ENCODE measurements around the gene OR51L1.
"Not testable (repeated sequence)": the region's sequence is repeated elsewhere in the genome, so short reads cannot be mapped to it uniquely, and the experiment has no call there.

OR51L1 gene, protein sequence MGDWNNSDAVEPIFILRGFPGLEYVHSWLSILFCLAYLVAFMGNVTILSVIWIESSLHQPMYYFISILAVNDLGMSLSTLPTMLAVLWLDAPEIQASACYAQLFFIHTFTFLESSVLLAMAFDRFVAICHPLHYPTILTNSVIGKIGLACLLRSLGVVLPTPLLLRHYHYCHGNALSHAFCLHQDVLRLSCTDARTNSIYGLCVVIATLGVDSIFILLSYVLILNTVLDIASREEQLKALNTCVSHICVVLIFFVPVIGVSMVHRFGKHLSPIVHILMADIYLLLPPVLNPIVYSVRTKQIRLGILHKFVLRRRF

DNA sequence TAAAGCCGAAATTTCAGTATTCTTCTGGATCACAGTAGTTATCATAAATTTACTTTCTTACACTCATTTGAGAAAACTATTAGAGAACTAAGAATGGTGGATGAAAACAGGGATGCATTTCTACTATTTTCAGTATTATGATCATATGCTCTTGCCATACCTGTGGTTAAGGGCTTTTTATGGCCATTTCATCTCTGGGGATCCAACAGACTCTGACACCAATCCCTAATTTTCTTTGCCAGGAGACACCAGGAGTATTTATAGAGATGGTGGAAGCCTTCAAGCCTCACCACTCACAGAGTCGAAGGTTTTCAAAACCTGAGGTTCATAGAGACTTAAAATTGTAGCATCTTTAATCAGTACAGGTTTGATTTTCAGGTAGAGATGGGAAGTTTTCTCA, at the start of gene OR51L1:
OR51L1 (plus strand) TSS at position 301 of the 400 bp plus-strand sequence. CDS start 4,132 bp downstream, outside the sequence.
- no peaks in the 10 kb centered on the region for H3K4me1 ChIP-seq (ENCODE audit: control insufficient read depth, insufficient read depth, low read length)
- no peak within 1 kb of the TSS for H3K9ac ChIP-seq (ENCODE audit: low read depth, low read length)
- H3K36me3 ChIP-seq (ENCODE audit: control insufficient read depth, insufficient read depth, low read length) = no peaks in the 10 kb centered on the region
- no peaks in the 10 kb centered on the region for H3K27me3 ChIP-seq (ENCODE audit: control insufficient read depth, insufficient read depth, low read length)
- no peaks in the 10 kb centered on the region for H3K9me3 ChIP-seq (ENCODE audit: control insufficient read depth, insufficient read depth, low read length)
- H3K4me3 ChIP-seq (ENCODE audit: low read depth, low read length) = no peak within 1 kb of the TSS

DNA sequence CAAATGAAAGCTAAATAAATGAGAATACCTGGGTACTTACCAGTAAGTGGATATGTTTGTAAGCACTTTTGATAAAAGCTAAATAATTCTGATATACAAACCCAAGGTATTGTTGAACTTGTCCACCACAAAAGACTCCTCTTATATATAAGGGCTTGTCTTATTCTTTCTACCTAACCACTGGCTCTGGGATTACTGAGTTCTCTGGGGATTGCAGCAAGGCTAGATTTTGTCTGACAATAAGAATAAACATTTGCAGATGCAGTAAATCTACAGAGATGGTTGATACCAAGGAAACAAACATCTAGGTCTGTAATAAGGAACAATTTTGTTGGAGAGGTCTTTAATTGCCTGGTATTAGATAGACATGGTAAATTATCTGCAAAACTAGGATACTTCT, 47.1 kb upstream of the OR51L1 start, which contains the start of gene OR51A4:
OR51A4 (minus strand) TSS at position 101 of the 400 bp plus-strand sequence. CDS start 505 bp downstream, outside the sequence.
- Histone ChIP-seq H3K4me1 (ENCODE audit: control insufficient read depth, insufficient read depth, low read length) (no peaks in the 10 kb centered on the region), H3K36me3 (ENCODE audit: control insufficient read depth, insufficient read depth, low read length) (no peaks in the 10 kb centered on the region), H3K9ac (ENCODE audit: low read depth, low read length) (no peak within 1 kb of the TSS), H3K9me3 (ENCODE audit: control insufficient read depth, insufficient read depth, low read length) (no peaks in the 10 kb centered on the region), H3K4me3 (ENCODE audit: low read depth, low read length) (no peak within 1 kb of the TSS), H3K27me3 (ENCODE audit: control insufficient read depth, insufficient read depth, low read length) (no peaks in the 10 kb centered on the region)

DNA sequence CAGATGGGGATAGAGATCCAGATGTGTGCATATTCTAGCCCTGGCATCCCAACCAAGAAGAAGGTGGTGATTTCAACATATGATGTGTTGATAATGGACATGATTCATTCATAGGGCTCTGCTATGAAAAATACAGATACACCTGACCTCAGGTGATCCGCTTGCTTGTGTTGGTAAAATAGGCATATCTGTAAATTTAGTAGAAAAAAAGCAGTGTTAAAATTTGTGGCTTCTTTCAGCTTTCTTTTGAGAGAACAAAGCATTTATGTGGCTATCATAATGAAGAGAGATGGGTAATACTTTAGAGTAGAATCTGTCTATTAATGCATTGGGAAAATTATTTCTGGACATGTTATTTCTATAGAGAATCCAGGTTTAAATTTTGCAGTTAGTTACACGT, 39.0 kb upstream of the OR51L1 start, which contains the start of gene OR51A2:
OR51A2 (minus strand) TSS at position 101 of the 400 bp plus-strand sequence; CDS start at position 101, 0 bp downstream.
- H3K4me1 ChIP-seq (ENCODE audit: control insufficient read depth, insufficient read depth, low read length); H3K27me3 ChIP-seq (ENCODE audit: control insufficient read depth, insufficient read depth, low read length); H3K9ac ChIP-seq (ENCODE audit: low read depth, low read length); H3K36me3 ChIP-seq (ENCODE audit: control insufficient read depth, insufficient read depth, low read length); H3K4me3 ChIP-seq (ENCODE audit: low read depth, low read length); H3K9me3 ChIP-seq (ENCODE audit: control insufficient read depth, insufficient read depth, low read length): not testable (repeated sequence)

DNA sequence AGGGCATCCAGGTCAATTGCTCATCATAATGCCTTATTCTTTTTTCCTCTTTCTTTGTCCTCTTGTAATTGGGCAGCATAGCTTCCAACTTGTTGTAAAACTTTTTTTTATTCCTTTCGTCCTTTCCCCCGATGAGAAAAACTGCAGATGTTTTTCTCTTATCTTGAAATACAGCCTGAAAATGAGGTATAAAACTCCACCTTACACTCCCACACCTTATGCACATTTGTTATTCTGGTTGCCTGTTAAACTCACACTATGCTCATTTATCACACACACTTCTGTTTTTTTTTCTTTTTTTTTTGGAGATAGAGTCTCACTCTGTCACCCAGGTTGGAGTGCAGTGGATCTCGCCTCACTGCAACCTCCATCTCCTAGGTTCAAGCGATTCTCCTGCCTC, 37.3 kb upstream of the OR51L1 start:
- Histone ChIP-seq H3K36me3 (ENCODE audit: control insufficient read depth, insufficient read depth, low read length) (no peaks in the 10 kb centered on the region), H3K9ac (ENCODE audit: low read depth, low read length) (no peak overlapping the region), H3K9me3 (ENCODE audit: control insufficient read depth, insufficient read depth, low read length) (no peaks in the 10 kb centered on the region), H3K4me3 (ENCODE audit: low read depth, low read length) (no peak overlapping the region), H3K27me3 (ENCODE audit: control insufficient read depth, insufficient read depth, low read length) (no peaks in the 10 kb centered on the region), H3K4me1 (ENCODE audit: control insufficient read depth, insufficient read depth, low read length) (no peaks in the 10 kb centered on the region)

DNA sequence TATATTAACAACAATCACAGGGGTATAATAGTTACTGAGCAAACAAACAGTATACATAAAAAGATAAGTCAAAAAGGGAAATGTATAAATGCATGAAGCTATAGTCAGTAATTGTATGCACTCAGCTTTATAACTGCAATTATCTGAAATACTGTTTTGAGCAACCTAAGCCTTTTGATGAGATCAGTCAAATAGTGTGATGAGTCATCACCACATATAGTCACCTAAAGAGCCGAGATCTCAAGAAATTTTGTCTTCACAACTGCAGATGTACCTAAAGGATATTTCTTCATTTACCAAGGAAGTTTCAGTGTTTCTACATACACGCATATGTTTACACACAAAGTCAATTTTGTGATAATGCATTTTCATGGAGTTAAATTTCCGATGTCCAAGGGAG, 33.8 kb upstream of the OR51L1 start:
- no peak overlapping the region for H3K9ac ChIP-seq (ENCODE audit: low read depth, low read length)
- no peaks in the 10 kb centered on the region for H3K9me3 ChIP-seq (ENCODE audit: control insufficient read depth, insufficient read depth, low read length)
- no peaks in the 10 kb centered on the region for H3K36me3 ChIP-seq (ENCODE audit: control insufficient read depth, insufficient read depth, low read length)
- H3K4me1 ChIP-seq (ENCODE audit: control insufficient read depth, insufficient read depth, low read length) = no peaks in the 10 kb centered on the region
- no peaks in the 10 kb centered on the region for H3K27me3 ChIP-seq (ENCODE audit: control insufficient read depth, insufficient read depth, low read length)
- no peak overlapping the region for H3K4me3 ChIP-seq (ENCODE audit: low read depth, low read length)

DNA sequence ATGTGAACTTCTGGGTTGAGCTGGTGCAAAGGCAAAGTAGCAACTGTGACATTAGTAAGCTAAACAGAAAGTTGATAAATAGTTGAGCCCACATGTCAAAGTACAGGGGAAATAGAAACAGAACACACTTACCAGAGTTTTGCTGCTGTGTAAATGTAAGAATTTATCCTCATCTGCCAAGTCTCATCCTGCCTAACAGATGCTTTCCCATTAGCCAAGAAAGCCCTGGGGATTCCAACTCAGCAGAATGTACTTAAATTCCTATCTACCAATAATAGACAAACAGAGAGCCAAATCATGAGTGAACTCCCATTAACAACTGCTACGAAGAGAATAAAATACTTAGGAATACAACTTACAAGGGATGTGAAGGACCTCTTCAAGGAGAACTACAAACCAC, 31.8 kb upstream of the OR51L1 start:
- H3K36me3 ChIP-seq (ENCODE audit: control insufficient read depth, insufficient read depth, low read length) = no peaks in the 10 kb centered on the region
- H3K4me3 ChIP-seq (ENCODE audit: low read depth, low read length) = no peak overlapping the region
- no peaks in the 10 kb centered on the region for H3K27me3 ChIP-seq (ENCODE audit: control insufficient read depth, insufficient read depth, low read length)
- no peak overlapping the region for H3K9ac ChIP-seq (ENCODE audit: low read depth, low read length)
- H3K4me1 ChIP-seq (ENCODE audit: control insufficient read depth, insufficient read depth, low read length) = no peaks in the 10 kb centered on the region
- no peaks in the 10 kb centered on the region for H3K9me3 ChIP-seq (ENCODE audit: control insufficient read depth, insufficient read depth, low read length)

DNA sequence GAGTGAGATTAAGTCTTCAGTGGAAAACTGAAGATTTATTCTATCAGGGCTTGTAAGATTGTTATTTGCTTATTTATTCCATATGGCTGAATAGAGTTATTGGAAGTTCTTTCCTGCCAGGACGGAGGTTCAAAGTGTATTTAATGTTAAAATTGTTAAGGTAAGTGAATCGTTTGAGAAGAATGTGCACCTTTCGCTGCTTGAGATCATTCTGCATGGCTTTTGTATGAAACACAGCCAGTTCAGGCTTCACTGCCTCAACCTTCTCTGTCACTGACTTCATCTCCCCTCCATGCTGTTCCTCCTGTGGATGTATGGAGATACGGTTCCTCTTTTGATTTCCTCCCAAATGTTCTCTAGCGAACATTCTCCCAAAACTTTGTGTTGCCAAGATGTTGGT, 19.2 kb upstream of the OR51L1 start:
- H3K36me3 ChIP-seq (ENCODE audit: control insufficient read depth, insufficient read depth, low read length) = no peaks in the 10 kb centered on the region
- no peaks in the 10 kb centered on the region for H3K4me1 ChIP-seq (ENCODE audit: control insufficient read depth, insufficient read depth, low read length)
- no peaks in the 10 kb centered on the region for H3K9me3 ChIP-seq (ENCODE audit: control insufficient read depth, insufficient read depth, low read length)
- H3K4me3 ChIP-seq (ENCODE audit: low read depth, low read length) = no peak overlapping the region
- no peak overlapping the region for H3K9ac ChIP-seq (ENCODE audit: low read depth, low read length)
- H3K27me3 ChIP-seq (ENCODE audit: control insufficient read depth, insufficient read depth, low read length) = no peaks in the 10 kb centered on the region

DNA sequence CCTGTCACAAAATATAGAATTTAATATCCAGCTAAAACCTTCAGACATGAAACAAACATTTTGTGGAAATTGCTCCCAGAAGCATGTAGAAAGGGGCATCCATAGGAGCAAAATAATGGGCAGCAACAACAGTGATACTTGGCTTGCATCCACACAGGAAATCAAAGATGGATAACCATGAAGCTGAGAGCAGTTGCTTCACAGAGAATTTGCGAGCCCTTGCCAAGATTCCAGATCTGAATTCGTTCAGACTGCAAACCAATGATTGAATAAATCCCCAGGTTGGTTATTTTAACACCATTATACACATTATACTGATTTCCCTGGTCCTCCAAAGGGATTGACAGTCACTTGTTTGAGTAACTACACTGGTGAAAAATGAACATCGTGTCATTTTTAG, 15.6 kb upstream of the OR51L1 start:
- H3K4me1 ChIP-seq (ENCODE audit: control insufficient read depth, insufficient read depth, low read length) = no peaks in the 10 kb centered on the region
- no peaks in the 10 kb centered on the region for H3K36me3 ChIP-seq (ENCODE audit: control insufficient read depth, insufficient read depth, low read length)
- no peaks in the 10 kb centered on the region for H3K9me3 ChIP-seq (ENCODE audit: control insufficient read depth, insufficient read depth, low read length)
- no peak overlapping the region for H3K4me3 ChIP-seq (ENCODE audit: low read depth, low read length)
- H3K27me3 ChIP-seq (ENCODE audit: control insufficient read depth, insufficient read depth, low read length) = no peaks in the 10 kb centered on the region
- no peak overlapping the region for H3K9ac ChIP-seq (ENCODE audit: low read depth, low read length)

DNA sequence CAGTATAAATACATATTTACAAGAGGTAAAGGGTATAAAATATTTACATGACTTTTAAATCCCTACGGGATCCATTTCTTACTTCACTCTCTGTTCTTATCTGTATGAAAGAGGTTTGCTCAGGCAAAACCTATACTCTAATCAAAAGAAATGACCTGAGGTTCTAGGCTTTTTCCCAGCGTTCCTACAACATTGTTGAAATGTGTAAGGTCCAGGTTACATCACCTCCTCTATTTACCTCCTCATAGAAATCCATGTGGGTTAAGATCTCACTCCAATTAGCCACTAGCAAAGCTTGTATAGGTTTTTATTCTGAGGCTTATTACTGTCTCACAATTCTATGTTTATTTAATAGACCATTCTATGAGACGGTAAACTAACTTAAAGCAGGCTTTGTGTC, 12.0 kb upstream of the OR51L1 start:
- H3K27me3 ChIP-seq (ENCODE audit: control insufficient read depth, insufficient read depth, low read length) = no peaks in the 10 kb centered on the region
- H3K36me3 ChIP-seq (ENCODE audit: control insufficient read depth, insufficient read depth, low read length) = no peaks in the 10 kb centered on the region

DNA sequence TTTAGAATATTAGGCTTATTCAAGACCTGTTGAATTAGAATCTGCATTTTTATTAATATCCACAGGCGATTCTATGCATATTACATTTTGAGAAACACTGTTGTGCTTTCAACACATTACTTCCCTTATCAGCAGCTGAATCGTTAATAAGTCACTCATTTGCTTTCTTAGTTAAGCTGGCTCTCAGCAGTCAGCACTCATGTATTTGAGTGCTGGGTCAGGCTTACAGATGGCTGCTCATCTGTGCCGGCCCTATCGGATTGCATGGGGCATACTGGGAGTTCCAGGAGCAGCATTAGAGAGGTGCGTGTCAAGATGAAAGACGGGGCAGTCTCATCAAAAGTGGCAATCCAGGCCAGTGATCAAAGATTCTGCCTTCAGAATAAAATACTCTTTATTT, 10.8 kb upstream of the OR51L1 start:
- Histone ChIP-seq H3K9ac (ENCODE audit: low read depth, low read length) (no peak overlapping the region), H3K4me1 (ENCODE audit: control insufficient read depth, insufficient read depth, low read length) (no peaks in the 10 kb centered on the region), H3K4me3 (ENCODE audit: low read depth, low read length) (no peak overlapping the region), H3K27me3 (ENCODE audit: control insufficient read depth, insufficient read depth, low read length) (no peaks in the 10 kb centered on the region), H3K9me3 (ENCODE audit: control insufficient read depth, insufficient read depth, low read length) (no peaks in the 10 kb centered on the region), H3K36me3 (ENCODE audit: control insufficient read depth, insufficient read depth, low read length) (no peaks in the 10 kb centered on the region)

More for the DNA sequence above, 12.0 kb upstream of the OR51L1 start:
- Histone ChIP-seq H3K9ac (ENCODE audit: low read depth, low read length) (no peak overlapping the region), H3K9me3 (ENCODE audit: control insufficient read depth, insufficient read depth, low read length) (no peaks in the 10 kb centered on the region), H3K4me3 (ENCODE audit: low read depth, low read length) (no peak overlapping the region), H3K4me1 (ENCODE audit: control insufficient read depth, insufficient read depth, low read length) (no peaks in the 10 kb centered on the region)

DNA sequence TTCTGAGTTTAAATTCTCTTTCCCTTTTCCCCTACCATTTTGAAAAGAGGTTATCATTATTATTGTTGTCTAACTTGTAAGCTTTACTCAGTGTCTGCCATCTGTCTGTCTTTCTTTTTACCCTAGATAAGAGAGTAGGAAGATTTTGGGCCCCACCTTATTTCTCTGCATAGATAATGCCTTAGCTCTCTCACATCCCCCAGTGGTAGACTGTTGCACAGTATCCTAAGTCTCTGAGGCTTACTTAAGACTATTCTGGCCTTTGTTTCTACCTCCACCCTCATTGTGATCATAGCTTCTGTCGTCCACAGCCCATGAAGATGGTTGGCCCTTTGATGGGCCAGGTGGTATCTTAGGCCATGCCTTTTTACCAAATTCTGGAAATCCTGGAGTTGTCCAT, 3.6 kb upstream of the OR51L1 start:
- no peak overlapping the region for H3K4me3 ChIP-seq (ENCODE audit: low read depth, low read length)
- no peak overlapping the region for H3K9ac ChIP-seq (ENCODE audit: low read depth, low read length)
- H3K27me3 ChIP-seq (ENCODE audit: control insufficient read depth, insufficient read depth, low read length) = no peaks in the 10 kb centered on the region
- H3K36me3 ChIP-seq (ENCODE audit: control insufficient read depth, insufficient read depth, low read length) = no peaks in the 10 kb centered on the region
- no peaks in the 10 kb centered on the region for H3K4me1 ChIP-seq (ENCODE audit: control insufficient read depth, insufficient read depth, low read length)
- no peaks in the 10 kb centered on the region for H3K9me3 ChIP-seq (ENCODE audit: control insufficient read depth, insufficient read depth, low read length)

DNA sequence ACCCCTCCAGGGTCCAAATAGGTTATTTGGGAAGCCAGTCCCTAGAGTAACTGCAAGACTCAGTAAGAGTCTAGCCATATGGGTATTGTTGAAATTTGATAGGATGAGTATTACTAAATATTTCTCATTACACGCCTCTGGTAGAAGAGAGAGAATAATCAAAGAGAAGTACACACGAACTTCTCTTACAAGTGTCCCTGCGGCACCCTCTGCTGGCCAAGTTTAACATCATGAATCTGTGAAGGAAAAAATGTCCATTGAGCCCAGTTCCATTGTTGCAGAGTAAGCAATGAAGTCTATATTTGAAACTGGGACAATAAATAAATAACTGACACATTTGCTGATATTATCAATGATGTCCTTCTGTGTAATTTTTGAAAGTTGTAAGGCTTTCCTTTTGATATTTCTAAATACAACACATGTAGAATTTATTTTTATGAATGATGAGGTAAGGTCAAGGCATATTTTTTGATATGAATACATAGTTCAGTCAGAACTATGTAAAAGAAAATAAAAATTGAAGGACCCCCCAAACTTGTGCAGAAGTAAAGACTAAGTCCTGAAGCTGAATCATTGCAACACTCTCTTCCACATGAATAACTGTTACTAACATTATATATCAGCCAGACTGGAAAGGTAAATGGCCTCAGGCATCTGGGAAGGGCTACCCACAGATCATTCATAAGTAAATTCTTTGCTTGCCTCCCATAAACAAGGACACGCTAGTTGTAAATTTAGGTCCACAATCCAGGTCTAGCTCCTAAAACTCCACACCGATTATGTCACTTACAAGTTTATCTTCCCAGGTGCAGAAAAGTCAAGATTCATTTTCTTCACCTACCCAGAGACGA, 10.0 kb downstream of the OR51L1 start:
- H3K9ac ChIP-seq (ENCODE audit: low read depth, low read length) = no peak overlapping the region
- H3K9me3 ChIP-seq (ENCODE audit: control insufficient read depth, insufficient read depth, low read length) = no peaks in the 10 kb centered on the region
- H3K4me3 ChIP-seq (ENCODE audit: low read depth, low read length) = no peak overlapping the region
- H3K36me3 ChIP-seq (ENCODE audit: control insufficient read depth, insufficient read depth, low read length) = no peaks in the 10 kb centered on the region
- no peaks in the 10 kb centered on the region for H3K4me1 ChIP-seq (ENCODE audit: control insufficient read depth, insufficient read depth, low read length)
- no peaks in the 10 kb centered on the region for H3K27me3 ChIP-seq (ENCODE audit: control insufficient read depth, insufficient read depth, low read length)
